IMR-90 (cell line): ENCODE data around the gene CCDC117.

ENCODE experiments used
- BHLHE40 ChIP-seq: fragments of 150-350 bp; IDR thresholded peaks from 2 replicates; pipeline ENCODE4 v1.6.1; 2016; ENCODE audit warnings: mild to moderate bottlenecking, low read depth, low read length
- CEBPB ChIP-seq: IDR thresholded peaks from 2 replicates; pipeline ENCODE4 v1.6.1; 2012; ENCODE audit warnings: low read depth, low read length, improper control_type of control experiment
- CHD1 ChIP-seq: IDR thresholded peaks from 2 replicates; pipeline ENCODE4 v1.6.1; 2012; ENCODE audit warnings: low read depth, low read length, improper control_type of control experiment
- FOS ChIP-seq: fragments of 150-350 bp; IDR thresholded peaks from 2 replicates; pipeline ENCODE4 v1.6.1; 2016; ENCODE audit warnings: low read depth, low read length
- MAFK ChIP-seq: IDR thresholded peaks from 2 replicates; pipeline ENCODE4 v1.6.1; 2012; ENCODE audit warnings: low read depth, low read length, improper control_type of control experiment
- MAZ ChIP-seq: IDR thresholded peaks from 2 replicates; pipeline ENCODE4 v1.6.1; 2012; ENCODE audit warnings: low read depth, mild to moderate bottlenecking, low read length, improper control_type of control experiment, moderate library complexity, borderline replicate concordance
- NFE2L2 ChIP-seq: fragments of 150-350 bp; IDR thresholded peaks from 2 replicates; pipeline ENCODE4 v1.6.1; 2016; ENCODE audit warnings: low read depth, mild to moderate bottlenecking, low read length
- POLR2A ChIP-seq: IDR thresholded peaks from 2 replicates; pipeline ENCODE4 v1.6.1; 2012; ENCODE audit warnings: mild to moderate bottlenecking, low read depth, low read length
- RAD21 ChIP-seq: IDR thresholded peaks from 2 replicates; pipeline ENCODE4 v1.6.1; 2012; ENCODE audit warnings: low read length, improper control_type of control experiment
- RCOR1 ChIP-seq: IDR thresholded peaks from 2 replicates; pipeline ENCODE4 v1.6.1; 2012; ENCODE audit warnings: mild to moderate bottlenecking, low read length, improper control_type of control experiment; ENCODE audit not compliant: insufficient replicate concordance
- RFX5 ChIP-seq: IDR thresholded peaks from 2 replicates; pipeline ENCODE4 v1.8.0; 2012; ENCODE audit warnings: low read depth, mild to moderate bottlenecking, low read length, moderate library complexity
- SMC3 ChIP-seq: fragments of 150-350 bp; IDR thresholded peaks from 2 replicates; pipeline ENCODE4 v1.6.1; 2016; ENCODE audit warnings: low read depth, mild to moderate bottlenecking, antibody characterized with exemption, low read length, moderate library complexity
- USF2 ChIP-seq: fragments of 150-350 bp; IDR thresholded peaks from 2 replicates; pipeline ENCODE4 v1.6.1; 2017; ENCODE audit warnings: mild to moderate bottlenecking, antibody characterized with exemption, low read length, low read depth
- TF ChIP-seq, protein P1 (sequence below): conservative IDR thresholded peaks from 2 replicates; pipeline ENCODE4 v1.5.1; 2012; ENCODE audit warnings: mild to moderate bottlenecking, low read depth, low read length, improper control_type of control experiment

- TF ChIP-seq, protein P1, sequence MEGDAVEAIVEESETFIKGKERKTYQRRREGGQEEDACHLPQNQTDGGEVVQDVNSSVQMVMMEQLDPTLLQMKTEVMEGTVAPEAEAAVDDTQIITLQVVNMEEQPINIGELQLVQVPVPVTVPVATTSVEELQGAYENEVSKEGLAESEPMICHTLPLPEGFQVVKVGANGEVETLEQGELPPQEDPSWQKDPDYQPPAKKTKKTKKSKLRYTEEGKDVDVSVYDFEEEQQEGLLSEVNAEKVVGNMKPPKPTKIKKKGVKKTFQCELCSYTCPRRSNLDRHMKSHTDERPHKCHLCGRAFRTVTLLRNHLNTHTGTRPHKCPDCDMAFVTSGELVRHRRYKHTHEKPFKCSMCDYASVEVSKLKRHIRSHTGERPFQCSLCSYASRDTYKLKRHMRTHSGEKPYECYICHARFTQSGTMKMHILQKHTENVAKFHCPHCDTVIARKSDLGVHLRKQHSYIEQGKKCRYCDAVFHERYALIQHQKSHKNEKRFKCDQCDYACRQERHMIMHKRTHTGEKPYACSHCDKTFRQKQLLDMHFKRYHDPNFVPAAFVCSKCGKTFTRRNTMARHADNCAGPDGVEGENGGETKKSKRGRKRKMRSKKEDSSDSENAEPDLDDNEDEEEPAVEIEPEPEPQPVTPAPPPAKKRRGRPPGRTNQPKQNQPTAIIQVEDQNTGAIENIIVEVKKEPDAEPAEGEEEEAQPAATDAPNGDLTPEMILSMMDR, result no peak
- no peak for TF ChIP-seq POLR2A
- TF ChIP-seq RFX5, result no peak
- no peak for TF ChIP-seq CEBPB
- TF ChIP-seq CHD1, result no peak
- TF ChIP-seq MAFK, result no peak
- TF ChIP-seq RCOR1, result no peak
- no peak for TF ChIP-seq MAZ
- no peak for TF ChIP-seq SMC3
- no peak for TF ChIP-seq USF2
- TF ChIP-seq BHLHE40, result no peak
- no peak for TF ChIP-seq FOS
- TF ChIP-seq RAD21, result no peak
- TF ChIP-seq NFE2L2, result no peak
Observed at GRCh38 chr22:28728002-28728401, 44.5 kb upstream of the CCDC117 start.
